Measurements from ENCODE around the gene NMRAL1.

The NMRAL1 gene

GRCh38 chr16:4471869-4472268 is 2.6 kb downstream of the NMRAL1 start:
- Histone ChIP-seq H3K9me2 (replicated peaks; ENCODE audit: insufficient read depth, low read length) (no peaks in the 10 kb centered on the region), H3K4me3 (ENCODE audit: insufficient read depth, low read length, poor library complexity, severe bottlenecking) (no peak overlapping the region), H3K9me3 (ENCODE audit: insufficient read depth, low read length) (no peaks in the 10 kb centered on the region), H3K79me2 (ENCODE audit: insufficient read depth, low read length) (peaks cover 23% of the 10 kb centered on the region), H3K27ac (ENCODE audit: low read depth, low read length) (no peak overlapping the region), H4K20me1 (ENCODE audit: low read depth, low read length) (no peaks in the 10 kb centered on the region), H2AFZ (ENCODE audit: low read depth, low read length, severe bottlenecking) (no peak overlapping the region), H3K27me3 (ENCODE audit: low read length) (no peaks in the 10 kb centered on the region), H3K9ac (ENCODE audit: low read length) (no peak overlapping the region), H3K36me3 (ENCODE audit: low read length) (no peaks in the 10 kb centered on the region), H3K4me2 (ENCODE audit: low read depth, low read length, poor library complexity, severe bottlenecking) (no peak overlapping the region), H3F3A (ENCODE audit: insufficient read depth) (peaks cover 39% of the 10 kb centered on the region)
- TF ChIP-seq CTCF (IDR thresholded peaks at IDR 0.05; ENCODE audit: insufficient read depth, low read length, poor library complexity, severe bottlenecking) (no peak), EZH2phosphoT487 (conservative IDR thresholded peaks at IDR 0.05; ENCODE audit: low read length) (no peak)

GRCh38 chr16:4468972-4469371 is 5.5 kb downstream of the NMRAL1 start:
- H4K20me1 ChIP-seq (ENCODE audit: low read depth, low read length), result no peaks in the 10 kb centered on the region
- H3K4me2 ChIP-seq (ENCODE audit: low read depth, low read length, poor library complexity, severe bottlenecking), result no peak overlapping the region
- TF ChIP-seq EZH2phosphoT487 (conservative IDR thresholded peaks at IDR 0.05; ENCODE audit: low read length) (no peak), CTCF (IDR thresholded peaks at IDR 0.05; ENCODE audit: insufficient read depth, low read length, poor library complexity, severe bottlenecking) (no peak)
- no peak overlapping the region for H3K9ac ChIP-seq (ENCODE audit: low read length)
- peaks cover 23% of the 10 kb centered on the region; the same call in 1 of the 2 replicates for H3F3A ChIP-seq (ENCODE audit: insufficient read depth)
- no peak overlapping the region for H3K27ac ChIP-seq (ENCODE audit: low read depth, low read length)
- H3K9me2 ChIP-seq (replicated peaks; ENCODE audit: insufficient read depth, low read length), result no peaks in the 10 kb centered on the region
- H3K9me3 ChIP-seq (ENCODE audit: insufficient read depth, low read length), result no peaks in the 10 kb centered on the region
- no peak overlapping the region for H3K4me3 ChIP-seq (ENCODE audit: insufficient read depth, low read length, poor library complexity, severe bottlenecking)
- H3K36me3 ChIP-seq (ENCODE audit: low read length), result no peaks in the 10 kb centered on the region
- no peak overlapping the region for H2AFZ ChIP-seq (ENCODE audit: low read depth, low read length, severe bottlenecking)
- H3K79me2 ChIP-seq (ENCODE audit: insufficient read depth, low read length), result peaks cover 8% of the 10 kb centered on the region
- H3K27me3 ChIP-seq (ENCODE audit: low read length), result no peaks in the 10 kb centered on the region

- Histone ChIP-seq H3K9me3 (ENCODE audit: insufficient read depth, low read length) (no peaks in the 10 kb centered on the region), H4K20me1 (ENCODE audit: low read depth, low read length) (no peaks in the 10 kb centered on the region), H3K9ac (ENCODE audit: low read length) (no peak overlapping the region), H3K4me2 (ENCODE audit: low read depth, low read length, poor library complexity, severe bottlenecking) (no peak overlapping the region), H3K79me2 (ENCODE audit: insufficient read depth, low read length) (peaks cover 5% of the 10 kb centered on the region), H3F3A (ENCODE audit: insufficient read depth) (peaks cover 12% of the 10 kb centered on the region; the same call in 1 of the 2 replicates), H3K27me3 (ENCODE audit: low read length) (no peaks in the 10 kb centered on the region), H3K4me3 (ENCODE audit: insufficient read depth, low read length, poor library complexity, severe bottlenecking) (no peak overlapping the region), H3K27ac (ENCODE audit: low read depth, low read length) (no peak overlapping the region), H3K9me2 (replicated peaks; ENCODE audit: insufficient read depth, low read length) (no peaks in the 10 kb centered on the region), H3K36me3 (ENCODE audit: low read length) (no peaks in the 10 kb centered on the region), H2AFZ (ENCODE audit: low read depth, low read length, severe bottlenecking) (no peak overlapping the region)
- TF ChIP-seq CTCF (IDR thresholded peaks at IDR 0.05; ENCODE audit: insufficient read depth, low read length, poor library complexity, severe bottlenecking), result no peak
These were observed 6.5 kb downstream of the NMRAL1 start for GRCh38 chr16:4467916-4468315.

All from SU-DHL-6 (cell line).